ENCODE data around the gene KLF6. TPM values are rescaled to one million over a fixed set of nuclear protein-coding genes. Genes with fewer than 3 reads are reported as not detected.

The KLF6 gene
- total RNA-seq, 2 experiments from 2014 or later, result 851 to 874 TPM

GRCh38 chr10:3787816-3788215 lies 2.8 kb upstream of the KLF6 start:
- POLR2A ChIA-PET, result no interaction called here

GRCh38 chr10:3787016-3787400 lies 2.0 kb upstream of the KLF6 start:
- H3K4me3 Mint-ChIP-seq, result peak overlapping the region; percentile 94
- TF ChIP-seq CTCF (IDR thresholded peaks at IDR 0.05), result no peak
- H3K9me3 ChIP-seq (ENCODE audit: control insufficient read depth in 1 of 2, insufficient read depth in 1 of 2, low read length in 2 of 2), result no peaks in the 10 kb centered on the region
- no peaks in the 10 kb centered on the region for H3K27me3 Mint-ChIP-seq
- no peak for DNase-seq
- peaks cover 30% of the 10 kb centered on the region for H3K4me1 Mint-ChIP-seq (ENCODE audit: low read depth)
- H3K36me3 Mint-ChIP-seq (ENCODE audit: low read depth), result peaks cover 41% of the 10 kb centered on the region
- H3K27ac ChIP-seq (ENCODE audit: low read depth in 1 of 2, low read length in 2 of 2), result no peak overlapping the region
- no peaks in the 10 kb centered on the region for H3K27me3 ChIP-seq (ENCODE audit: control insufficient read depth in 1 of 2, insufficient read depth in 2 of 2, low read length in 2 of 2)
- H3K9me3 Mint-ChIP-seq, result peaks cover 6% of the 10 kb centered on the region
- H3K27ac Mint-ChIP-seq, result peak overlapping the region; percentile 97
- H3K4me1 ChIP-seq (ENCODE audit: insufficient read depth, low read length), result peaks cover 22% of the 10 kb centered on the region
- ChIA-PET POLR2A (no interaction called here), CTCF (no interaction called here)
- intact Hi-C loops (cut with DNase I, micrococcal nuclease), result loop anchor here in 1 of 2 experiments (1.0 to 10.0 kb wide), 3 partner anchors 15 to 335 kb away; no protein-coding TSS in a partner anchor
- H3K36me3 ChIP-seq (ENCODE audit: insufficient read depth, low read length), result peaks cover 17% of the 10 kb centered on the region
- ATAC-seq (ENCODE audit: poor library complexity), result no peak
- H3K4me3 ChIP-seq (ENCODE audit: low read length), result no peak overlapping the region

More at GRCh38 chr10:3787816-3788215, 2.8 kb upstream of the KLF6 start:
- Histone ChIP-seq H3K4me3 (ENCODE audit: low read length) (no peak overlapping the region), H3K27me3 (ENCODE audit: control insufficient read depth in 1 of 2, insufficient read depth in 2 of 2, low read length in 2 of 2) (no peaks in the 10 kb centered on the region), H3K9me3 (ENCODE audit: control insufficient read depth in 1 of 2, insufficient read depth in 1 of 2, low read length in 2 of 2) (no peaks in the 10 kb centered on the region), H3K27ac (ENCODE audit: low read depth in 1 of 2, low read length in 2 of 2) (no peak overlapping the region), H3K4me1 (ENCODE audit: insufficient read depth, low read length) (peaks cover 14% of the 10 kb centered on the region), H3K36me3 (ENCODE audit: insufficient read depth, low read length) (peaks cover 9% of the 10 kb centered on the region)
- no peak for TF ChIP-seq CTCF (IDR thresholded peaks at IDR 0.05)
- Mint-ChIP-seq H3K9me3 (peaks cover 10% of the 10 kb centered on the region), H3K4me3 (peak overlapping the region; percentile 62), H3K27ac (peak overlapping the region; percentile 97), H3K27me3 (no peaks in the 10 kb centered on the region), H3K36me3 (ENCODE audit: low read depth) (peaks cover 33% of the 10 kb centered on the region), H3K4me1 (ENCODE audit: low read depth) (peaks cover 23% of the 10 kb centered on the region)
- ATAC-seq (ENCODE audit: poor library complexity) (no peak), DNase-seq (peak in 1 of 14 experiments; percentile 13)
- intact Hi-C loops (cut with DNase I, micrococcal nuclease), result loop anchor here in 1 of 2 experiments (1.0 to 10.0 kb wide), 3 partner anchors 14 to 336 kb away; no protein-coding TSS in a partner anchor
- CTCF ChIA-PET, result no interaction called here

- peak overlapping the region; percentile 97 for H3K27ac Mint-ChIP-seq
- peaks cover 22% of the 10 kb centered on the region for H3K36me3 ChIP-seq (ENCODE audit: insufficient read depth, low read length)
- H3K27ac ChIP-seq (ENCODE audit: low read depth in 1 of 2, low read length in 2 of 2), result peak overlapping the region; percentile 99 to 100
- H3K9me3 ChIP-seq (ENCODE audit: control insufficient read depth in 1 of 2, insufficient read depth in 1 of 2, low read length in 2 of 2), result no peaks in the 10 kb centered on the region
- H3K36me3 Mint-ChIP-seq (ENCODE audit: low read depth), result peaks cover 47% of the 10 kb centered on the region
- H3K4me1 Mint-ChIP-seq (ENCODE audit: low read depth), result peaks cover 36% of the 10 kb centered on the region
- H3K4me1 ChIP-seq (ENCODE audit: insufficient read depth, low read length), result peaks cover 27% of the 10 kb centered on the region
- peak overlapping the region; percentile 80 for H3K4me3 ChIP-seq (ENCODE audit: low read length)
- no peaks in the 10 kb centered on the region for H3K27me3 Mint-ChIP-seq
- peaks cover 6% of the 10 kb centered on the region for H3K9me3 Mint-ChIP-seq
- ChIA-PET POLR2A (interaction anchor here (0.6 to 6.8 kb wide), 22 partner anchors 9 to 376 kb away, joined by 4 to 497 read pairs (median 28); no protein-coding TSS in a partner anchor), CTCF (interaction anchor here (1.5 to 2.8 kb wide), 2 partner anchors 19 to 89 kb away, joined by 3 to 10 read pairs; no protein-coding TSS in a partner anchor)
- intact Hi-C loops (cut with DNase I, micrococcal nuclease), result loop anchor here in 1 of 2 experiments (1.0 to 10.0 kb wide), 3 partner anchors 16 to 334 kb away; no protein-coding TSS in a partner anchor
- no peaks in the 10 kb centered on the region for H3K27me3 ChIP-seq (ENCODE audit: control insufficient read depth in 1 of 2, insufficient read depth in 2 of 2, low read length in 2 of 2)
- peak overlapping the region; percentile 94 for H3K4me3 Mint-ChIP-seq
- ATAC-seq (ENCODE audit: poor library complexity) (no peak), DNase-seq (peak in 6 of 14 experiments; percentile 24 to 67 (median 46))
- no peak for TF ChIP-seq CTCF (IDR thresholded peaks at IDR 0.05)
Measured at GRCh38 chr10:3786295-3787015, 1.4 kb upstream of the KLF6 start.

Measured in CD4-positive, alpha-beta T cell (primary cell).